Measurements from ENCODE around the gene PLXNA3. TPM values are rescaled to one million over a fixed set of nuclear protein-coding genes. Genes with fewer than 3 reads are reported as not detected.

The PLXNA3 gene
- polyA plus RNA-seq, 3 donors: 0.02 to 10.9 TPM; not detected in 1

DNA sequence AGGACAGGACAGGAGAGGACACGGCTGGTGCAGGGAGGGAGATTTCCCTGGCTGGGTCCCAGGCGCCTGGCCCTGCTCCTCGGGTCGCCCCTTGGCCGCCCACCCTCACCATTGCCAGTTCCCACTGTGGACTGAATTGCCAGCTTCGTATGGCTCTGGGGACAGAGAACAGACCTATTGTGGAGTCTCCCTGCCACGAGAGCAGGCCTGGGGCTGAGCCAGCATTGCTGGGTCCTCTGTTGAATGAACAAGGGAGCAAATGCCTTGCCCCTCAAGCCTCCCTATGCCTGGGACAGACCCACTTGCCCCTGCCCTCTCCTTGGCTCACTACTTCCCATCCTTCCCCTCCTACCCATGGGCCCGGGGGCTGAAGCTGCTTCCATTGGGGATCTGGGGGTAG is 4.3 kb downstream of the PLXNA3 start:
- H3K4me1 ChIP-seq (ENCODE audit: control insufficient read depth in 1 of 2, insufficient read depth in 2 of 2, low read length in 2 of 2): peaks cover 6% of the 10 kb centered on the region in 2 donors
- no peak overlapping the region for H2AFZ ChIP-seq (ENCODE audit: insufficient read depth, low read depth, low read length, poor library complexity, severe bottlenecking)
- H3K9me3 ChIP-seq (replicated peaks in 1 of 2; ENCODE audit: control insufficient read depth in 1 of 2, insufficient read depth in 1 of 2, low read length in 2 of 2): no peaks in the 10 kb centered on the region
- peaks cover 0 to 7% of the 10 kb centered on the region in 2 donors for H3K27me3 ChIP-seq (ENCODE audit: control insufficient read depth in 2 of 2, insufficient read depth in 2 of 2, low read length in 2 of 2)
- no peak for DNase-seq
- no peaks in the 10 kb centered on the region for H4K20me1 ChIP-seq (ENCODE audit: insufficient read depth, low read length)
- no peak overlapping the region for H3K4me3 ChIP-seq (replicated peaks in 1 of 3; ENCODE audit: low read depth in 2 of 3, low read length in 3 of 3)
- Mint-ChIP-seq H3K27me3 (ENCODE audit: low read depth in 3 of 3) (peaks cover 5 to 24% (median 16%) of the 10 kb centered on the region in 3 donors), H3K4me1 (peaks cover 8% of the 10 kb centered on the region), H3K4me3 (no peak overlapping the region), H3K36me3 (peaks cover 0 to 1% of the 10 kb centered on the region in 2 donors), H3K27ac (no peak overlapping the region), H3K9me3 (peaks cover 0 to 13% (median 2%) of the 10 kb centered on the region in 7 donors)
- intact Hi-C loops (cut with micrococcal nuclease): no loop called here
- H3K79me2 ChIP-seq (ENCODE audit: insufficient read depth, low read length): no peaks in the 10 kb centered on the region
- TF ChIP-seq, protein P1, sequence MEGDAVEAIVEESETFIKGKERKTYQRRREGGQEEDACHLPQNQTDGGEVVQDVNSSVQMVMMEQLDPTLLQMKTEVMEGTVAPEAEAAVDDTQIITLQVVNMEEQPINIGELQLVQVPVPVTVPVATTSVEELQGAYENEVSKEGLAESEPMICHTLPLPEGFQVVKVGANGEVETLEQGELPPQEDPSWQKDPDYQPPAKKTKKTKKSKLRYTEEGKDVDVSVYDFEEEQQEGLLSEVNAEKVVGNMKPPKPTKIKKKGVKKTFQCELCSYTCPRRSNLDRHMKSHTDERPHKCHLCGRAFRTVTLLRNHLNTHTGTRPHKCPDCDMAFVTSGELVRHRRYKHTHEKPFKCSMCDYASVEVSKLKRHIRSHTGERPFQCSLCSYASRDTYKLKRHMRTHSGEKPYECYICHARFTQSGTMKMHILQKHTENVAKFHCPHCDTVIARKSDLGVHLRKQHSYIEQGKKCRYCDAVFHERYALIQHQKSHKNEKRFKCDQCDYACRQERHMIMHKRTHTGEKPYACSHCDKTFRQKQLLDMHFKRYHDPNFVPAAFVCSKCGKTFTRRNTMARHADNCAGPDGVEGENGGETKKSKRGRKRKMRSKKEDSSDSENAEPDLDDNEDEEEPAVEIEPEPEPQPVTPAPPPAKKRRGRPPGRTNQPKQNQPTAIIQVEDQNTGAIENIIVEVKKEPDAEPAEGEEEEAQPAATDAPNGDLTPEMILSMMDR (IDR thresholded peaks at IDR 0.05): no peak
- H3K36me3 ChIP-seq (replicated peaks in 1 of 2; ENCODE audit: control insufficient read depth in 1 of 2, insufficient read depth in 2 of 2, low read length in 2 of 2): no peaks in the 10 kb centered on the region
- H3K9ac ChIP-seq (ENCODE audit: insufficient read depth, low read length, poor library complexity, severe bottlenecking): no peak overlapping the region
- no peak overlapping the region for H3K27ac ChIP-seq (ENCODE audit: low read depth in 1 of 2, low read length in 2 of 2)
- no peak overlapping the region for H3K4me2 ChIP-seq (replicated peaks; ENCODE audit: extremely low read depth, low read length, poor library complexity, severe bottlenecking)
- WGBS (ENCODE audit: insufficient coverage): no CpG with 5 or more reads among the region's 8 CpGs

DNA sequence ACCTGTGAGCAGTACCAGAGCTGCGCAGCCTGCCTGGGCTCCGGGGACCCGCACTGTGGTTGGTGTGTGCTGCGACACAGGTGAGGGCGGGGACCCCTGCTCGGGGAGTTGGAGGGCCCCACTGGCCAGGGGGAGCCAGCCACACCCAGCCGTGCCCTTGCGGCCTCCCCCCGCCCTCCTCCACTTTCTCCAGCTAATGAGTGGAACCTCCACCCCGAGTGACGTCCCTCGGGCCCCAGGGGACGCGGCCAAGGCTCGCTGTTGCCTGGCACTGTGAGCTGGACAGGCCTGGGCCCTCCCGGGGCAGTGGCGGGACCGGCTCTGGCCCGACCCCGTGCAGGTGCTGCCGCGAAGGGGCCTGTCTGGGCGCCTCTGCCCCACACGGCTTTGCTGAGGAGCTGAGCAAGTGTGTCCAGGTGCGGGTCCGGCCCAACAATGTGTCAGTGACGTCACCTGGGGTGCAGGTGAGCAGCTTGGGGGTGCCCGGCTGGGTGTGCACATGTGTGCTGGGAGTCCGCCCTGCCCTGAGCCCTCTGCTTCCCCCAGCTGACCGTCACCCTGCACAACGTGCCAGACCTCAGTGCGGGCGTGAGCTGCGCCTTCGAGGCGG is 5.6 kb downstream of the PLXNA3 start:
- TF ChIP-seq, protein P1 (IDR thresholded peaks at IDR 0.05): no peak
- no peaks in the 10 kb centered on the region for H3K79me2 ChIP-seq (ENCODE audit: insufficient read depth, low read length)
- peaks cover 2 to 19% (median 13%) of the 10 kb centered on the region in 3 donors for H3K27me3 Mint-ChIP-seq (ENCODE audit: low read depth in 3 of 3)
- H3K4me3 ChIP-seq (replicated peaks in 1 of 3; ENCODE audit: low read depth in 2 of 3, low read length in 3 of 3): no peak overlapping the region
- H3K4me1 ChIP-seq (ENCODE audit: control insufficient read depth in 1 of 2, insufficient read depth in 2 of 2, low read length in 2 of 2): peaks cover 1 to 2% of the 10 kb centered on the region in 2 donors
- no peak overlapping the region for H3K27ac ChIP-seq (ENCODE audit: low read depth in 1 of 2, low read length in 2 of 2)
- H3K9ac ChIP-seq (ENCODE audit: insufficient read depth, low read length, poor library complexity, severe bottlenecking): no peak overlapping the region
- no peaks in the 10 kb centered on the region for H4K20me1 ChIP-seq (ENCODE audit: insufficient read depth, low read length)
- no peak overlapping the region for H3K4me2 ChIP-seq (replicated peaks; ENCODE audit: extremely low read depth, low read length, poor library complexity, severe bottlenecking)
- no peak overlapping the region for H2AFZ ChIP-seq (ENCODE audit: insufficient read depth, low read depth, low read length, poor library complexity, severe bottlenecking)
- H3K4me1 Mint-ChIP-seq: peaks cover 6% of the 10 kb centered on the region
- no peak overlapping the region for H3K27ac Mint-ChIP-seq
- WGBS (ENCODE audit: insufficient coverage): 85% methylated on average over 11 of the region's 36 CpGs
- no peaks in the 10 kb centered on the region for H3K9me3 ChIP-seq (replicated peaks in 1 of 2; ENCODE audit: control insufficient read depth in 1 of 2, insufficient read depth in 1 of 2, low read length in 2 of 2)
- DNase-seq: no peak
- no peaks in the 10 kb centered on the region for H3K36me3 ChIP-seq (replicated peaks in 1 of 2; ENCODE audit: control insufficient read depth in 1 of 2, insufficient read depth in 2 of 2, low read length in 2 of 2)
- no peak overlapping the region for H3K4me3 Mint-ChIP-seq
- no peaks in the 10 kb centered on the region for H3K36me3 Mint-ChIP-seq
- intact Hi-C loops (cut with micrococcal nuclease): no loop called here
- peaks cover 0 to 1% of the 10 kb centered on the region in 2 donors for H3K27me3 ChIP-seq (ENCODE audit: control insufficient read depth in 2 of 2, insufficient read depth in 2 of 2, low read length in 2 of 2)
- peaks cover 0 to 10% (median 4%) of the 10 kb centered on the region in 7 donors for H3K9me3 Mint-ChIP-seq

Data from CD14-positive monocyte (primary cell).